Activated CD4-positive, alpha-beta T cell treated with anti-CD3 and anti-CD28 coated beads, Interleukin-2, amount 50 U/mL, for 1 hour (primary cell): ENCODE data around the gene C20orf96.
"Not testable (repeated sequence)": the region's sequence is repeated elsewhere in the genome, so short reads cannot be mapped to it uniquely, and the experiment has no call there.

ENCODE experiments used
- DNase-seq: peaks from one replicate; pipeline ENCODE4 v3.0.0-alpha.2; 2020

C20orf96 gene

GRCh38 chr20:278181-278580 is 12.4 kb downstream of the C20orf96 start:
- DNase-seq: no peak

DNA sequence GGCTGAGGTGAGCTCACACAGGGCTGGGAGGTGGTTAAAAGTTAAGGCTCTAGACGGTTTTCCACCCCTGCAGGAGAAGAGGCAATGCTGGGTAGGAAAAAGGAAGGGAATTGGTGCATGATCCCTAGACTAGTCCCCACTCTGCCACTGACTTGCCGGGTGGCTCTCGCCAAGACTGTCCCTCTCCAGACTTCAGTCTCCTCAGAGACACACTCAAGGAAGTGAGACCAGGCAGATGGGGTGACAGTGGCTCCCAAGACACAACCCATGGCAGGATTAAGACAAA is 13.1 kb downstream of the C20orf96 start:
- no peak for DNase-seq

DNA sequence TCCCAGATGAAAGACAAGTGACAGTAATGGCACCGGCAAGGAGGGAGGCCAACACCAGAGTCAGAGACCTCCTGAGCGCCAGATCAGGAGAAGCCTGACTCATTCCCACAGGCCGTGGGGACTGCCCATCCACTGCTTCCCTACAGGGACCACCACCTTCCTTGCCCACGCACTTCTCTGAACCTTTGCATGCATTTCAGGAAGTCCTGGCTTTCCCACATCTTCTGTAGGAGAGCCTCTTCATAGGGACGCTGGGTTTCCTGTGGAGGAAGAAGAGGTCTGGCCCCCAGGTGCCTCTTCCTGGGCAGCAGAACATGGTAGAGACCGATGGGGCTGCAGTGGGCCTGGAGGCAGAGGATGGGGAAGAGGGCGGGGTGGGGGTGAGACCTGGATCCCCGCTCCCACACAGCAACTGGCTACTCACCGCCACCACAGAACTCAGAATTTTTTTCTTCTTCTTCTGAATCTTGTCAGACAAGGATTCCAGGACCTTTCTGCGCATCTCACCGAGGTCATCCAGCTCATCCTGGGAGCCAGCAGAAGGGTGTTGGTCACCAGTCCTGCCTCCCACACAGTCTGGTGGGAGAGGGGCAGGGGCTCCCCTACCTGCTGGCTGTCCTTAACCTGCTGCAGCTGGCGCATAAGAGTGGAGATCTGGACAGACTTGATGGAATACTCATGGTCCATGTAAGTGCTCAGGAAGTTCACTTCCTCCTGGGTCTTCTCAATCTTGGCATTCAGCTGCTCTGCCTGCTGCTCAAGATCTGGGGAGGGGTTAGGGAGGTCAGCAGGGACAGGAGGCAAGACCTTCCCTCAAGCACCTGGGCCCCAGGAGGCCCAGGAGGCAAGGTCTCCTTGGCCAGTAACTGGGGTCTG is 13.7 kb downstream of the C20orf96 start:
- DNase-seq: no peak

DNA sequence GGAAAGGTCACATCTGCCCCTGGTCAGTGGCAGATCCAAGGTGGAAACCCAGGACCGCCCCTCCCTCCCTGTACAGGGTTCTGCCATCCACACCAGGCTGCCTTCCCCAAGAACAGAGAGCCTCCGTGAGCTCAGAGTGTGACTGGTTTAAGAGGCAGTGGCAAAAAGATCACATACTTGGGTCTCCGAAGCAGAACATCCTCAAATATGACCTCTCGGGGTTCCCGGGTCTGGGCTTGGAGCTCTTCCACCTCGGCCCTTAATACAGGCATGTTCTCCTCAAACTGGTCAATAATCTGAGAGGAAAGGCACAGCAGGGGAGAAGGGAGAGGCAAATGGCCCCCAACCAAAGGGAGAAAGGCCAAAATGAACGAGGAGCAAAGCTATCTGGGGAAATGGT is 14.8 kb downstream of the C20orf96 start:
- DNase-seq: no peak

DNA sequence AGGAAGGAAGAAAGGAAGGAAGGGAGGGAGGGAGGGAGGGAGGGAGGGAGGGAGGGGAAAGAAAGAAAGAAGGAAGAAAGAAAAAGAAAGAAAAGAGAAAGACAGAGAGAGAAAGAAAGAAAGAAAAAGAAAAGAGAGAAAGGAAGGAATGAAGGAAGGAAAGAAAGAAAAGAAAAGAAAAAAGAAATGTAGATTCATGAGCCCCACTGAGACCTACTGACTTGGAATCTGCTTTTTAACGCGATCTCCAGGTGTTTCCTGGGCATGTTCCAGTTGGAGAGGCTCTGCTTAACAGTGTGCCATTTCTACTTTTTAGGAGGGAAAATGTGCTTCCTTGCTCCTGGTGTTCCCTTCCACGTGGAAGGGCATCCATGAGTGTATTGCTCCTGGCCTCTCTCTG is 16.7 kb downstream of the C20orf96 start:
- DNase-seq: no peak

GRCh38 chr20:272718-273117 is 17.8 kb downstream of the C20orf96 start:
- DNase-seq: no peak

GRCh38 chr20:271528-271927 is 19.0 kb downstream of the C20orf96 start:
- no peak for DNase-seq

DNA sequence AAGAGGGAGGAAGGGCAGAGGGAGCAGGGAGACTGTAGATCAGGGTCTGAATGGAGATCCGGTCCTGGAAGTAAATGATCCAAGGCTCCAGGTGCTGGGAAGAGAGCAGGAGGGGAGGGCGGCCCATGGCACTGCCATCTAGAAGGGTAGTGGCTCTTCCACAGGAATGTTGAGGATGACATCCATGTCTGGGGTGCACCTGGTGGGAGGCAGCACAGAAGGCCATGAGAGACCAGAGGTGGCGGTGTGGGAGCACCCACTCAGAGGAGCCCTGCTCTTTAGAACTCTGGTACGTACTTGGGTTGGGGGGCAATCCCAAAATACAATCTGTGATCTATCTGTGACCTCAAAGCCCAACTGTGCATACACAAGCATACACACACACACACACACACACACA is 19.5 kb downstream of the C20orf96 start:
- no peak for DNase-seq

DNA sequence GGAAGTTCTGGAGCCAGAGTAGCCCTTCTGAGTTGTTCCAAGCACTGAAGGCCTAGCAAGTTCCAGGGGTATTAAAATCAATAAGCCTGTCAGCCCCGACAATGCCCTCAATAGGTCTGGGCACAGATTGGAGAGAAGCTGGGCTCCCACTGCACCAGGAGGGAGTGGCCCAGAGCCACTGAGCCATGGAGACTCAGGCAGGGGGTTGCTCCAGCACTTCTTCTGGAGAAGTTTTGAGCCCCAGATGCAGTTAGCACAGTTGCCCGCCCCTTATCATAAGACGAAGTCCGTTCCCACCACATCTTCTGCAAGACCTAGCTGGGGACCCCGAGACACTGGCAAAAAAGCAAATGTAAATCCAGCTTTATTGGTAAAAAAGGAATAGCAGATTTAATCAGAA is 20.0 kb downstream of the C20orf96 start:
- DNase-seq: no peak

DNA sequence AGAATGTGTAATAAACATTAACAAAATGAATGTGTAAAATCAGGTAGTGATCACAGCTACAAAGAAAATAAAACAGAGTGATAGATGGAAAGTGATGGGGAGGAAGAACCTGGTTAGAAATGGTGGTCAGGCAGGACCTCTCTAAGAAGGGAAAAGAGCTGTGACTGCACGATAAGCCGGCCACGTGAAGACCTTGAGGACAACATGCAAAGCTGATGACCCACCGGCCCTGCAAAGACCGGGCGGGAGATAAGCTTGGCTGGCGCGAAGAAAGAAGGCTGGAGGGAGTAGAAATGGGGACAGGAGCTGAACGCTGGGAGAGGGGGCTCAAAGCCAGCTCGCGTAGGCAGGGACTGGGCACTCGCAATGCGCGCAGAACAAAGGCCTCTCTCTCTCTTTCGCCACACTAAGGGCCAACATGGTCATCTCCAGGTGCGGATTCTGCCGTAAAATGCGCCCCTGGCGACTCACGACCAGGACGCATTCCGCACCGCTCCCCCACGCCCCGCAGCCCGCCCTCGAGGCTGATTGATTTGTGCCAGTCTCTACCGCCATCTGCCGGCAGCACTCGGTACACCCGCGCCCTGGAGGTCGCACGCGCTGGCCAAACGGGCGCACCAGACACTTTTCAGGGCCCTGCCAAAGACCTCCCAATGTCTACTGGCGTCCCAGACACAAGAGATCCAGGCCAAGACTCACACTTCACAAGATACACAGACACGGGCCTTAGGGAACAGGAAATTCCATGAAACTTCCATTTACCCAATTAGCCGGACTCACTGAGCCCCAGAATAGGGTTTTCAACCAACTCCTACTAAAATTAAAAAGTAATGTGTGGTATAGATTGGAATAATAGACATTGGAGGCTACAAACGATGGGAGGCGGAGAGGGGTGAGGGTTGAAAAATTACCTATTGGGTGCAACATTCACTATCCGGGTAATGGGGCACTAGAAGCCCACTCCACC is 23.7 kb downstream of the C20orf96 start:
- DNase-seq: peak; percentile 90

GRCh38 chr20:263701-264100 is 26.8 kb downstream of the C20orf96 start:
- DNase-seq: no peak

- DNase-seq: no peak
Observed at GRCh38 chr20:259981-260380, 30.6 kb downstream of the C20orf96 start.

DNA sequence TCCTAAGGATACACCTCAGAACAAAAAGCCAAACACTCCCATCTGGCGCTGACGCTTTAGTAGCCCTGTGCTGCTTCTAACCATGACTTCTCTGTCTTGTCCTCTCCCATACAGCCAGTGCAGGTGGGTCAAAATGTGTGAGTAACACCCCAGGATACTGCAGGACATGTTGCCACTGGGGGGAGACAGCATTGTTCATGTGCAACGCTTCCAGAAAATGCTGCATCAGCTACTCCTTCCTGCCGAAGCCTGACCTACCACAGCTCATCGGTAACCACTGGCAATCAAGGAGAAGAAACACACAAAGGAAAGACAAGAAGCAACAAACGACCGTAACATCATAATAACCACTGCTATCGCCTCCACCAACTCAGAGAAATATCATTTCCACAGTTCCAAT is 31.6 kb downstream of the C20orf96 start:
- DNase-seq: no peak

DNA sequence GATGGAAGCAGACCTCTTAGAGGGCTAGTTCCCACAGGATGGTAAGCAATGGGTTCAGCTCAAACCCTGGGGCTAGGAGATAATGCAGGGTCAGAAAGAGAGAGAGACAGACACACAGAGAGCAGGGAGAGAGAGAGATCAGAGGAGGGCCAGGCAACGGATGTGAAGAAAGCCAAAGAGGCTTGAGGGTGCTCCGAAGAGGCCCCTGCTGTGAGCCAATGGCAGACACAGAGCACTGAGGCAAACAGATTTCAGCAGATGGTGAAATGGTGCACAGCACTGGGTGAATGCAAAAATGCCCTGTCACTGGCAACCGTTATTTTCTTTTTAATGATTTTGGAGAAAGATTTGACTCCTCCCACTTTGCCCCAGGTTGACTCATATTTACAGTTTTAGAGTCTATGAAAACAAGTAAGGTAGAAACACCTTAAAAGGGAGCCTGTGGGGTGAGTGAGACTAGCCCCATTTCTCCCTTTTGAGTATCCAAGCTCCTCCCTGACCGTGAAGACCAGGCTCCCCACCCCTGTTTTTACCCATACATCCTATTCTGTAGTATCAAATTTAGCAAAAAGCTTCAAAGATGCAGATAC is 32.2 kb downstream of the C20orf96 start:
- DNase-seq: no peak

- no peak for DNase-seq
Observed at GRCh38 chr20:257419-257818, 33.1 kb downstream of the C20orf96 start, which contains the start of gene DEFB132. Gene DEFB132 (plus strand): TSS chr20:257724. CDS start chr20:257779, 55 bp downstream.

DNA sequence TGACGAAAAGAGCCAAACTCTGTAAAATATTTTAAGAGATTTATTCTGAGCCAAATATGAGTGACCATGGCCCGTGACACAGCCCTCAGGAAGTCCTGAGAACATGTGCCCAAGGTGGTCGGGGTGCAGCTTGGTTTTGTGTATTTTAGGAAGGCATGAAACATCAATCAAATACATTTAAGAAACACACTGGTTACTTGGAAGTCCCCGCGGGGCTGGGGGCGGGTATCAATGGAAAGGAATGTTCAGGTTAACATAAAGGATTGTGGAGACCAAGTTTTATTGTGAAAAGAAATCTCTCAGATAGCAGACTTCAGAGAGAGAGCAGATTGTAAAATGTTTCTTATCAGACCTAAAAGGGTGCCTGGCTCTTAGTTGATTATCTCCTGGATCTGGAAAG is 37.1 kb downstream of the C20orf96 start:
- not testable (repeated sequence) for DNase-seq

GRCh38 chr20:252801-253200 is 37.7 kb downstream of the C20orf96 start:
- no peak for DNase-seq

- no peak for DNase-seq
Observed at GRCh38 chr20:251354-251753, 39.2 kb downstream of the C20orf96 start.

GRCh38 chr20:242905-243304 is 47.6 kb downstream of the C20orf96 start:
- DNase-seq: no peak

DNA sequence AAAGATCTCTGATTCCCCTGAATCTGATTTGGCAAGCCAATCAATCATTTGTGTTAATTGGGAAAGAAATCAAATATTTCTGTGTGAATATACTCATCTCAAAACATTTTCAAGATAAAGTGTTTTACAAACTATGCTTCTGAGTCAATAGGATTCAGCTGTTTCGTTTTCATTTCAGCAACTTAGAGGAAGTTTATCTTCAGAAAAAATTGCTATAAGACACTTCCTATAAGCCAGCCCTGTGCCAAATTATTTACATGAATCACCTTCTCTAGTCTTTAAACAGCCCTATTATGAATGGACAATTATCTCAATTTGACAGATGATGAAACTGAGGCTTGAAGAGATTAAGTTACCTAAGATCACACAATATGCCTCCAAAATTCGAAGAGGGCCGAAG is 52.6 kb downstream of the C20orf96 start:
- no peak for DNase-seq

DNA sequence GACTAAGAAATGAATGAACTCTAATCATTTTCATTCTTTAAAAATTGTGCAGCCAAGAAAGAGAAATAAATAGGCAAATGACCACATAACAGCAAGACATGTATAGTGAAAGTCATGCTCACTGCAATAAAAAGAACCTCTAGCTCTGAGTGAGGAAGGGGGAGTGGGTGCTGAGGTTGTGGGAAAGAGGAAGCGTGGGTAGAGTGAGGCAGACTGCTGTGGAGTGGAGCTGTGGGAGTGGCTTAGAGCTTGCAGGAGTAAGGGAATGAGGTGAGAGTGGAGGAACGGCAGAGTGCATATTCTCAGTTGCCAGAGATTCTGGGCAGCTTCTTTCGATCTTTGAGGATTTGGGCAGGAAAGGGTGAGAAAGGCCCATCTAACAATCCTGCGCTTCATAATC is 53.1 kb downstream of the C20orf96 start:
- DNase-seq: no peak

GRCh38 chr20:235891-236290 is 54.7 kb downstream of the C20orf96 start:
- DNase-seq: no peak

- no peak for DNase-seq
Observed at GRCh38 chr20:227439-228105, 63.0 kb downstream of the C20orf96 start.
